ENCODE measurements around the gene RPAP3. TPM values are rescaled to one million over a fixed set of nuclear protein-coding genes. Genes with fewer than 3 reads are reported as not detected.

The RPAP3 gene
- total RNA-seq, 1 donor from 2014 or later = 61.2 TPM

DNA sequence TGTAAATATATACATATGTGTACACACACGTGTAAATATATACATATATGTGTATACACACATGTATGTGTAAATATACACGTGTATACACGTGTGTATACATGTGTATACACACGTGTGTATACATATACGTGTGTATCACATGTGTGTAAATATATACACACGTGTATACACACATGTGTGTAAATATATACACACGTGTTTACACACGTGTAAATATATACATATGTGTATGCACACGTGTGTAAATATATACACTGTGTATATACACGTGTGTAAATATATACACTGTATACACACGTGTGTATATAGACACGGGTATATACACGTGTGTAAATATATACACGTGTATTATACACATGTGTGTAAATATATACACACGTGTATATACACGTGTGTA is 71.7 kb downstream of the RPAP3 start:
- H3K36me3 Mint-ChIP-seq (ENCODE audit: low read depth) = peaks cover 18% of the 10 kb centered on the region
- no peak overlapping the region for H3K27ac Mint-ChIP-seq
- intact Hi-C loops (cut with micrococcal nuclease) = no loop called here
- no peaks in the 10 kb centered on the region for H3K27me3 Mint-ChIP-seq (ENCODE audit: insufficient read depth)
- peaks cover 33% of the 10 kb centered on the region for H3K9me3 Mint-ChIP-seq
- DNase-seq (ENCODE audit: low spot score) = no peak
- H3K4me1 Mint-ChIP-seq (ENCODE audit: low read depth) = peaks cover 8% of the 10 kb centered on the region
- H3K4me3 Mint-ChIP-seq = no peak overlapping the region

DNA sequence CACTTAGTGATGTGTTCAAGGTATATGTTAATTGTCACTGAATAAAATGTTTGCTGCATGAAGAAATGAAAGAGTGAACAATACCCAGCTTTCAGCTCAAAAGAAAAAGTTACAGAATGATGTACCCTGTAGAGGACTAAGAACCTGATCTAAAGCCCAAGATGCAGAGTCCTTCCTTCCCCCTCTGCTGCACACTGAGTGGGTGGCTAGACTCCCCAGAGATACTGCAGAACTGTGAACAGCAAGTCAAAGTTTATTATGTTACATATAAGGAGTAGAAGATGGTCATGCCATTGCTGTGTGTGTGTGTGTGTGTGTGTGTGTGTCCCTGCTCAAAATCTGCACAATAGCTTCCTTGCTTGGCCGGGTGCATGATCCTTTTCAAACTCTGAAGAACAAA is 83.9 kb downstream of the RPAP3 start:
- Mint-ChIP-seq H3K27me3 (ENCODE audit: insufficient read depth) (no peaks in the 10 kb centered on the region), H3K4me3 (no peak overlapping the region), H3K4me1 (ENCODE audit: low read depth) (no peaks in the 10 kb centered on the region), H3K27ac (no peak overlapping the region), H3K36me3 (ENCODE audit: low read depth) (peaks cover 15% of the 10 kb centered on the region), H3K9me3 (peaks cover 17% of the 10 kb centered on the region)
- no peak for DNase-seq (ENCODE audit: low spot score)
- intact Hi-C loops (cut with micrococcal nuclease) = no loop called here

DNA sequence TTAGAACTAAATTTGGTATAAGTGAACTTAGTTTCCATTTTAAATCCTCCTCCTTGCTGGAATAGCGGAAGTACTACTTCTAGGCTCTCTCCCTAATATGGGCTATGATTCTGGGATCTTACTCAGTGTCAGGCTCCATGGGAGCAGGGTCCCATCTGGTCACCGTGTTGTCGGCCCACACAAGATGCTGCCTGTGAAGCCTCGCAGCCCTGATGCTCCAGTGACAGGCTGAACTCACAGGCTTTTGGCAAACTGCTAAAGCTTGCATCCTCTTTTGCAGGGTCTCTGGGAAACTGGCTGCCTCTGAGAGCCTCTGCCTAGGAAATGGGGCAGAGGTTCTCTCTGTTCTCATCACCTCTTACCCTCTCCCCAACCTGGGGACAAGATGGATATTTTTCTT is 88.4 kb downstream of the RPAP3 start:
- Mint-ChIP-seq H3K4me3 (no peak overlapping the region), H3K36me3 (ENCODE audit: low read depth) (peaks cover 2% of the 10 kb centered on the region), H3K27me3 (ENCODE audit: insufficient read depth) (no peaks in the 10 kb centered on the region), H3K4me1 (ENCODE audit: low read depth) (no peaks in the 10 kb centered on the region), H3K27ac (no peak overlapping the region), H3K9me3 (peaks cover 17% of the 10 kb centered on the region)
- no peak for DNase-seq (ENCODE audit: low spot score)
- intact Hi-C loops (cut with micrococcal nuclease) = no loop called here

DNA sequence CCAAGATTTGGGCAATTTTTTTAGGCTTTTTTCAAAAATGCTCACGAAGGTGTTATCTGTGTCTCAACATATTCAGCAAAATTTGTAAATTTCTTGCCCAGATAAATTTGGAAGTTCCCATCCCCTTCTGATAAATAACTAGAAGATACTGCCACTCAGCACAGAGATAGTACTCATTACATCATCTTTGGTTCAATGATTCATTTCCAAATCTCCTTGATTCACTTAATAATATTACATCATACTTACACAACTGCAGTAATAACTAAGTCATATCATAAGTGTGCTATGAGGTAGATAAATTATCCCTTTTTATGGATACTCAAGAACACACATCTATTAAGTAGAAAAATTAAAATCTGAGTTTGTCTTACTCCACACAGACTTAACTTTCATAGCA is 89.4 kb downstream of the RPAP3 start:
- Mint-ChIP-seq H3K4me3 (no peak overlapping the region), H3K36me3 (ENCODE audit: low read depth) (peaks cover 2% of the 10 kb centered on the region), H3K4me1 (ENCODE audit: low read depth) (no peaks in the 10 kb centered on the region), H3K27ac (no peak overlapping the region), H3K27me3 (ENCODE audit: insufficient read depth) (no peaks in the 10 kb centered on the region), H3K9me3 (peaks cover 23% of the 10 kb centered on the region)
- intact Hi-C loops (cut with micrococcal nuclease) = no loop called here
- DNase-seq (ENCODE audit: low spot score) = no peak

DNA sequence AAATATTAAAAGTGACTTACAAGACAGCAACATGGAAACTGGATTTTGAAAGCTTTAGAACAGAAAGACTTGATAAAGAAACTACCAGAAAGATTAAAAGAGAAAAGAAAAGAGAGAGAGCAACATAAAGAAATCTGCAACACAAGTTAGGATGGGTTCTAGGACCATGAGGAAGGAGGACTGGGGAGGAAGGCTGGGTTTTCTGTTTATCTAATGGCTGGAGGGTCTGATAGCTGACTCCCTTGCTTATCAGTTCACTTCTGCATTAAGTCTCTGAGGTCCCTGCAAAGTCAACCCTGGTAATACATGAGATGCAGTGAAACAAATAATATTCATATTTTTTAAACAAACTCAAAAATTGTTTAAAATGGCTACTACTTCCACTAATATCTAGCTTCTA is 90.1 kb downstream of the RPAP3 start:
- Mint-ChIP-seq H3K36me3 (ENCODE audit: low read depth) (peaks cover 3% of the 10 kb centered on the region), H3K9me3 (peaks cover 23% of the 10 kb centered on the region), H3K4me3 (no peak overlapping the region), H3K27me3 (ENCODE audit: insufficient read depth) (no peaks in the 10 kb centered on the region), H3K4me1 (ENCODE audit: low read depth) (no peaks in the 10 kb centered on the region), H3K27ac (no peak overlapping the region)
- no peak for DNase-seq (ENCODE audit: low spot score)
- intact Hi-C loops (cut with micrococcal nuclease) = no loop called here

DNA sequence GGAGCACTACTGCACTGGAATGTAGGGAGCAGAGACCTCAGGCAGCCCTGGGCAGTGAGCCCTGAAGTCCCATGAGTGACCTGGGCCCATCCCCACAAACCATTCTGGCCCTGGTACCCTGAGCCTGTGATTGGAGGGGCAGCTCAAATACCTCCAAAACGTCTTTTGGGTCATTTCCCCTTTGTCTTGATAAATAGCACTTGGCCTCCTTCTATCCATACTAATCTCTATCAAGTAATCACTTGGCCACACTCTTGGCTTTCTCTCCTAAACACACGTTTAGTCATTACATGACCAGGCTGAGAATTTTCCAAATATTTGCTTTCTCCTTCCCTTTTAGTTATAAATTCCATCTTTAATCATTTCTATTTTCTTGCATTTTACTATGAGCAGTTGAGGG is 91.3 kb downstream of the RPAP3 start:
- no peak for DNase-seq (ENCODE audit: low spot score)
- no peaks in the 10 kb centered on the region for H3K4me1 Mint-ChIP-seq (ENCODE audit: low read depth)
- no peak overlapping the region for H3K4me3 Mint-ChIP-seq
- peaks cover 3% of the 10 kb centered on the region for H3K36me3 Mint-ChIP-seq (ENCODE audit: low read depth)
- peaks cover 23% of the 10 kb centered on the region for H3K9me3 Mint-ChIP-seq
- H3K27ac Mint-ChIP-seq = no peak overlapping the region
- intact Hi-C loops (cut with micrococcal nuclease) = no loop called here
- H3K27me3 Mint-ChIP-seq (ENCODE audit: insufficient read depth) = no peaks in the 10 kb centered on the region

DNA sequence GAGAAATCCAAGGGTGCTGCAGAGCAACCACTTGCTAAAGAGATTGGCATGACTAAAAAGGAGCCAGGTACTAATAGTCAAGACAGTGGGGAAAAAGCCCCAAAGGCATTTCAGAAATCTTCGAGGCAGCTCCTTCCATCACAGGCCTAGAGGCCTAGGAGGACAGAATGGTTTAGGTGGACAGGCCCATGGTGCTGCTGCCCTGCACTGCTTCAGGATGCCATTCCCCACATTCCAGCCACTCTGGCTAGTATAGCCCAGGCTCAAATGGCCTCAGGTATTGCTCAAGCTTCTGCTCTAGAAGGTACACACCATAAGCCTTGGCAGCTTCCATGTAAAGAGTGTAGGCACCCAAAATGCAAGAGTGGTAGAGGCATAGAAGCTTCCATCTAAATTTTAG is 92.9 kb downstream of the RPAP3 start:
- Mint-ChIP-seq H3K27ac (no peak overlapping the region), H3K4me1 (ENCODE audit: low read depth) (no peaks in the 10 kb centered on the region), H3K9me3 (peaks cover 29% of the 10 kb centered on the region), H3K36me3 (ENCODE audit: low read depth) (peaks cover 1% of the 10 kb centered on the region), H3K27me3 (ENCODE audit: insufficient read depth) (no peaks in the 10 kb centered on the region), H3K4me3 (no peak overlapping the region)
- intact Hi-C loops (cut with micrococcal nuclease) = no loop called here
- DNase-seq (ENCODE audit: low spot score) = no peak

DNA sequence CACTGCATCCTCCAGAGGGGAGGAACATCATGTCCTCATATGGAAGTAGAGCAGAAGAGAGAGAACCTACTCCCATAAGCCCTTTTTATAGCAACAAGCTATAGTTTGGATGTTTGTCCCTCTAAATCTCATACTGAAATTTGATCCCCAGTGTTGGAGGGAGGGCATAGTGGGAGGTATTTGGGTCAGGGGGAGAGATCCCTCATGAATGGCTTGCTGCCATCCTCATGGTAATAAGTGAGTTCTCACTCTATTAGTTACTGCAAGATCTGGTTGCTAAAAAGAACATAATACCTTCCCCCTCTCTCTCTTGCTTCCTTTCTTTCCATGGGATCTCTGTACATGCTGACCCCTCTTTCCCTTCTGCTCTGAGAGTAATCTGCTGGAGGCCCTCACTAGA is 93.9 kb downstream of the RPAP3 start:
- Mint-ChIP-seq H3K36me3 (ENCODE audit: low read depth) (peaks cover 3% of the 10 kb centered on the region), H3K9me3 (peaks cover 38% of the 10 kb centered on the region), H3K27ac (no peak overlapping the region), H3K4me3 (no peak overlapping the region), H3K4me1 (ENCODE audit: low read depth) (no peaks in the 10 kb centered on the region), H3K27me3 (ENCODE audit: insufficient read depth) (no peaks in the 10 kb centered on the region)
- no peak for DNase-seq (ENCODE audit: low spot score)
- intact Hi-C loops (cut with micrococcal nuclease) = no loop called here

Other genes starting within 250 kb of the RPAP3 start
- not detected in 2 replicates for gene ENDOU, start 19.5 kb upstream of the RPAP3 start, total RNA-seq
- 4.7 and 6.5 TPM in 2 replicates for gene RAPGEF3, start 52.9 kb upstream of the RPAP3 start, total RNA-seq
- gene SLC48A1, start 67.2 kb upstream of the RPAP3 start, total RNA-seq = 12.7 TPM in 2 replicates
- 453 and 466 TPM in 2 replicates for gene HDAC7, start 113.9 kb upstream of the RPAP3 start, total RNA-seq
- gene VDR, start 199.0 kb upstream of the RPAP3 start, total RNA-seq = 305 and 318 TPM in 2 replicates

Measured in activated T-helper 1 cell treated with anti-CD3 and anti-CD28 coated beads, Interleukin-12 subunit alpha, Interleukin-12 subunit beta, Interleukin-2, Interleukin-4 antibody, amounts not matched to agents 30 ng/mL and 10 ng/mL and 1 ng/mL, durations not matched to agents 14 hours and 24 hours and 36 hours (primary cell).